ENCODE data around the gene CRISP3.
"Not testable (repeated sequence)": the region's sequence is repeated elsewhere in the genome, so short reads cannot be mapped to it uniquely, and the experiment has no call there.

CRISP3 gene, protein sequence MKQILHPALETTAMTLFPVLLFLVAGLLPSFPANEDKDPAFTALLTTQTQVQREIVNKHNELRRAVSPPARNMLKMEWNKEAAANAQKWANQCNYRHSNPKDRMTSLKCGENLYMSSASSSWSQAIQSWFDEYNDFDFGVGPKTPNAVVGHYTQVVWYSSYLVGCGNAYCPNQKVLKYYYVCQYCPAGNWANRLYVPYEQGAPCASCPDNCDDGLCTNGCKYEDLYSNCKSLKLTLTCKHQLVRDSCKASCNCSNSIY

DNA sequence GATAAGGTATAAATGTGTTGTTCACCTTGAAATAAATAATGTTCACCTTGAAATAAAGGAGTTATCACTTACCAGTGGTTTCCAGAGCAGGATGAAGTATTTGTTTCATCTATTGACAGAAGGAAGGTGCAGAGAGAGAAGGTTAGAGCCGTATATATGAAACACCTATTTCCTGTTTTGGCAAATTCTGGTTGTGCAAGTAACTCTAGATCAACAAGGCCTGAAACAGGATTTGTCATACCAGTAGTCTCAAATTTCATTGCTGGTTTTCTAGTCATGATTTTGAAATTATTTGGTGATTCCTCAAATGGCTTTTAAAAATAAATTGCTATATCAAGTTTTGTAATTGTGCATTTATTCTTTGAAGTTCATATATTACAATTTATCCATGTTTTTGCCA lies at the start of gene CRISP3:
Gene CRISP3, minus strand, starts transcription at position 130 of the 400 bp plus-strand sequence. Its CDS starts 21 bp downstream, at position 109.
- DNase-seq (ENCODE audit: low read depth in 4 of 4, low spot score in 1 of 4) = no peak

DNA sequence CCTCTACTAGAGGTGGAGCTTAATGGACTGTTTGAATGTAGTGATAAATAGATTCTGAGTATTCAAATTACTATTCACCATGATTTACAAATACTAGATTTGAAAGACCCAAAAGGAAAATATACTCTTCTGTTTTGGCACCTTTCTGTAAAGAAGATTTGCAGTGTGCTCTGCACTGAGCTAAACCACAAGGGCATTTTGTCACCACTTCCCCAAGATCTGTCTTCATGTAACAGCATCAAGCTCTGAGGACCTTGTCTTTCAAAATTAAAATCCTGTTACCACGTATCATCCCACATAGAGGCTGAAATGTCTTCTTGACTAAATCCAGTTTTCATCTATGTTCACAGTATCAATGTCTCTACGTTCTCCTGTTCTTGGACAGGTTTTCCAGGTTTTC lies 46.2 kb upstream of the CRISP3 start:
- no peak for DNase-seq (ENCODE audit: low read depth in 4 of 4, low spot score in 1 of 4)

DNA sequence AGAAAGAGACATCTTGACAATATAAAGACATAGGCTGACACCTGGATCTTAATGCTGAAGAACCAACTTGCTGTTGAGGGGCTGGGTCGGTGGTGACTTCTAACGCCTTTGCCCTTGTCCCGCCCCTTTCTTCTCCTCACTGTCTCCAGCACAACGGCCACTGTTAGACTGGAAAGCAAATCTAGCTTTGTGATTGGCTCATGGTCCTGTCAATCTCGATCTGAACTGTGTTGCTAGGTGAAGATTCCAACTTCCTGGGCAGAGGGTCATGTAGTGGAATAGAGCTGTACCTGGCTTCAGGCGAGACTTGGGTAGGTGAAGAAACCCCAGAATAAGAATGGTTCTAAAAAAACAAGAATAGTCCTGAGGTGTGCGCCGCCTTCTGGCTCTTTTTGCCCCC lies 43.0 kb upstream of the CRISP3 start, which contains the start of gene PGK2:
Gene PGK2, minus strand, starts transcription at position 110 of the 400 bp plus-strand sequence. Its CDS starts 98 bp downstream, at position 12.
- no peak for DNase-seq (ENCODE audit: low read depth in 4 of 4, low spot score in 1 of 4)

DNA sequence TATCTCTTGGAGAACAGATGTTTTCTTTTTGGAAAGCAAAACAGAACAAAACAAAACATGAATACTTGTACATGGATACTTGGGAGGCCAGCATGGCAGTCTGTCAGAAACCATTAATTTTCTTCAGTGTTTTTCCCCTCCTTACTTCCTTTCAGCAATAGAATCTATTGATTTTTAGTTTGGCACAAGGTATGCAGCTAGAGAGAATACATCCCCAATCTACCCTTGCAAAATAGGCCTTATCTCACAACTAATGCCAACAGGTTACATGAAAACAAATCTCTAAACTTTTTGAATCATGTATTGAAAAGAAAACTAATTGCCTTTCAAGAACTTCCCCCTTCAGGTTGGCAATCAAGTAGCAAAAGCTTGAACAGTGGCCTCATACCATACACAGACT lies 40.1 kb upstream of the CRISP3 start:
- no peak for DNase-seq (ENCODE audit: low read depth in 4 of 4, low spot score in 1 of 4)

DNA sequence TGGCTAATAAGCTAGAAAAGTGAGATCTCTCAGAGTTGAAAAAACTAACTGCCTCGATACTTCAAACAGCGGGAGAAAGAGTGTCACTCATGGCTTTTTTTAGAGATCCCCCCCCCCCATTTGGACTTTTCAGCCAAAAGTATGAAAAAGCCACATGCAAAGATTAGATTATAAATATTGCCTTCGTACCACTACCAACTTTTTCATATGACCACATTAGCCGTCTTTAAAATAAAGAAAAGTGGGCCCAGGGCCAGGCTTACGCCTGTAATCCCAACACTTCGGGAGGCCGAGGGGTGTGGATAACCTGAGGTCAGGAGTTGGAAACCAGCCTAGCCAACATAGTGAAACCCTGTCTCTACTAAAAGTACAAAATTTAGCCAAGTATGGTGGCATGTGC lies 38.5 kb upstream of the CRISP3 start:
- DNase-seq (ENCODE audit: low read depth in 4 of 4, low spot score in 1 of 4) = no peak

DNA sequence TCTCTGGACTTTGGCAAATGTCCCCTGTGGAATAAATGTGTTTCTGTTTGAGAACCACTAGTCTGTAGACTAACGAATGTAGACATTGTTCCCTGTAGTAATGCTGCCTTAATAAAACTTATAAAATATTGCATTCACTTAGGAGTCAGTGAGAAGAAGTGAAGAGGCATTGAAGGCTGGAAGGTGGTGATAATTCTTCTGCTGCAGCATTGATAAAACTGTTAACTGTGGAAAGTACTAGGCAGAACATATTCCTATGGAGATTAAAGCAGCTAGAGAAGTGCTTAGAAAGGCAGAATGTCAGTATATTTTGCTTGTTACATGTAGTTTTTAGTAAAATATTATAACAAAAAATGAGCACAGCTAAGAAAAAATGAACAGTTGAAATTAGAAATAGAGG lies 38.1 kb upstream of the CRISP3 start:
- no peak for DNase-seq (ENCODE audit: low read depth in 4 of 4, low spot score in 1 of 4)

DNA sequence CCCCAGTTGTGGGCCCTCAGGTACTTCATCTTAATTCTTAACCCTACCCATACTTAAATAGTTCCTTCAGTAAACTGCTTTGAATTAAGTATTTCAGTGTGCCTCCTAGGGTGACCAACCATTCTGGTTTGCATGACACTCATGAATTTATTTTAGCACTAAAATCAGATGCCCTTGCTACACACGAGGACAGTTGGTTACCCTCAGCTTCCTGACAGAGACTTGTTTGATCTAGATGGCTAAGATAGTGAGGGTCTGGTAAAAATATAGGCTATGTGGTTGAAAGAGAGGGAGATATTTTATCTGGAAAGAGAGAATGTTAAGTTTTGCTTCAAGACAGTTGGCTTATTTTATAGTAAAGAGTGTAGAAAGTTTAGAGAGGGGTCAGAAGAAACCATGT lies 32.3 kb upstream of the CRISP3 start:
- DNase-seq (ENCODE audit: low read depth in 4 of 4, low spot score in 1 of 4) = no peak

DNA sequence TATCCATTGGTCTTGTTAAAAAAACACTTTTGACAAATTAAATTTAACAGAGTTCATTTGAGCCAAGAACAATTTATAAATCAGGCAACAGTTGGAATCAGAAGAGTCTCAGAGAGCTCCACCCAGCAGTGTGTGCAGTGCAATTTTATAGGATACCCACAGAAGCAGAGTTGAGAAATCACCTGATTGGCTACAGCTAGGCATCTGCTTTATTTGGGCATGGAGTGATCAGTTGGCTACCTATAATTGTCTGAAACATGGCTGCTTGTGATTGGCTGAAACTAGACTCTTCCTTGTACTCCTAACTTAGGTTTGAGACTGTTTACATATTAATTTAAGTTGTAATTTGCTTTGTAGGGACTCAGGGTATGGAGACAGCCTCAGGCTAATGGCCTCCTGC lies 30.9 kb upstream of the CRISP3 start:
- no peak for DNase-seq (ENCODE audit: low read depth in 4 of 4, low spot score in 1 of 4)

DNA sequence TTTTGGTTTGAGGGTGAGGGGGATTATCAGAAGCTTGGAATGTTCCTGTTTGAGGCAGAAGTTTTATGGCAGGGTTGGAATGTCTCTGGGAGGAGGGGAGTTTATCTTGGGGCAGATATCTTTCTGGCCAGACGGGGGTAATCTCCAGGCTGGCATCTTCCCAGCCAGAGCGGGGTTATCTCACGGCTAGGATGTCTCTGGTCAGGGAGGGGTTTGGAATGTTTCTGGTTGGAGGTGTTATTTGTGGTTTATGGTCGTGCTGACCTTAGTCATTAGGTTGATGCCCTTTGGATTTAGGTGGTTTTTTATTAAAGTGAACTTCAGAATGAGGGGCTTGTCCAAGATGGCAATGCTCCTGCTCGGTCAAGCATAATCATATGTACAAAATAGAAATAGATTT lies 28.1 kb upstream of the CRISP3 start:
- DNase-seq (ENCODE audit: low read depth in 4 of 4, low spot score in 1 of 4) = no peak

DNA sequence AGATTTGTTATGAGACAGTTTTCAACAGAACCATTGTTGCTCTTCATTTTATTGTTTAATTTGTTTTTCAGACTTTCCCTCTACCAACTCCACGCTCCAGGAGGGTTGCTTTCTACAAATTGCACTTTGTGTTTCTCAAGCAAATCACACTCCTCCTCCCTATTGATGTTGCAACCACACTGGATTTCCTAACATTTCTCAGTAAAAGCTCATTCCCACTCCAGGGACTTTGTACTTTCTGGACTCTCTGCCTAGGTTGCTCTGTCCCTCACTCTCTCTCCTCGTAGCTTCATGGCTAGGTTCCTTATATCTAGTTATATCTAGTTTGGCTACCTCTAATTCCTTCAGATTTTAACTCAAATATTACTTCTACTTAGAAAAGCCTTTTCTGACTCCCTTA lies 22.6 kb upstream of the CRISP3 start:
- DNase-seq (ENCODE audit: low read depth in 4 of 4, low spot score in 1 of 4) = no peak

DNA sequence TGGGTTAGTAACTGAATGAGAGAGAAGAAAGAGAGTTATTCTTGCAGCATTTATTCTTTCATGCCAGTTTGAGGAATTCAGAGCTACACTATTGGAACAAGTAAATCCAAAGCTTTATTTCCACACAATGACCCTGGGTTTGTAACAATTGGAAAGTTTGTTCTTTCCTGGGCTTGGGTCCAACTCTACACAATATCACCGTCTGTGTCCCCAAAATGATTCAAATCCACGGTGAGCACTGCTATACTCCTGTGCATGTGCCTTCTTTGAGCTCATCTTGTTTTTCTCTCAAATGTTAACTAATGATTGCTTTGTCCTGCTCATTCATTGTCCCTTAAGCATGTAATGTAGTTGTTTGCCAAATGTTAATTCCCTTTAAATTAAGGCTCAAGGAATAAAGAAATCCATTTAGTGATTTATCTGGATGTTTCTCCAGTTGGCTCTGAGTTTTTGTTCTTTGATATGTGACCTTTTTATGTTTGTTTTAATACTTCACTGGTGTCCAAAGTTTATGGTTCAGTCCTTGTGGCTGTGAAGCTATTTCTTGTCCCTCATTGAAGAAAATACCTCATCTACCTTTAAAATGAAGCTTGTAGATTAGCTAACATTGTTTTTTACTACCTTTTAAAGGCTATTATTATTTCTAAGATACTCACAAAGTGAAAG lies 20.5 kb upstream of the CRISP3 start:
- no peak for DNase-seq (ENCODE audit: low read depth in 4 of 4, low spot score in 1 of 4)

DNA sequence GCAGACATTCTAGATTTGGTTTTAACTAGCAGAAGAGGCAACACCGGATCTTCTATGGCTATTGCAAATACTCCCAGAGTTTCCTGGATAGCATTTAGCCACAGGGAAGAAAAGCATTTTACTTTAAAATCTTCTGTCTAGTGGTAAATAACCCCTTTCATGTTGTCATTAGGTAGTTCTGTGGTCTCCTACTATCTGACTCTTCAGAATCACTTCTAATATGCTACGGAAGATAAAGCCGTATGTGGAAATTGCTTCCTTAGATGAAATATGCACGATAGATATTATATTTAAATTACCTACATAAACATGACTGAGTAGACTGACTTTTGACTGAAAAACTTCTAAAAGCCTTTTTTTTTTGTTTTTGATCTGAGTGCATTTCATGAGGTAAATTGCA lies 759 bp downstream of the CRISP3 start:
- DNase-seq (ENCODE audit: low read depth in 4 of 4, low spot score in 1 of 4) = no peak

DNA sequence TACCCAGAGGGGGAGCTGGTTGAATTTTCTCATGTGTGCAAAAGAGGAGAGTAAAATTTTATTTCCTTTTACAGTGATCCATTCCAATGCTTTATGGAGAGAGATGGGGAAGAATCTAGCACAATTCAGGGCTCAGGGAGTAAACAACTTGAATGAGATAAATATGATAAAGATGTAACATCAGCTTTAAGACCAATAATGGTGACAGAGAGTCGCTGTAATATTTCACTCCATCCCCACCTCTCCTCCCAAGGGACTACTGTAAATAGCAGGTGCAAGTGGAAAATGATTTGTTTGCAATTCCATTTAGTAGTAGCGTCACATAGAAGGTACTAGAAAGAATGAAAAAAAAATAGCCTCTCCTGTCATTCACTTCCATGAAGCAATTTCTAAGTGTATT lies 4.8 kb downstream of the CRISP3 start:
- DNase-seq (ENCODE audit: low read depth in 4 of 4, low spot score in 1 of 4) = no peak

DNA sequence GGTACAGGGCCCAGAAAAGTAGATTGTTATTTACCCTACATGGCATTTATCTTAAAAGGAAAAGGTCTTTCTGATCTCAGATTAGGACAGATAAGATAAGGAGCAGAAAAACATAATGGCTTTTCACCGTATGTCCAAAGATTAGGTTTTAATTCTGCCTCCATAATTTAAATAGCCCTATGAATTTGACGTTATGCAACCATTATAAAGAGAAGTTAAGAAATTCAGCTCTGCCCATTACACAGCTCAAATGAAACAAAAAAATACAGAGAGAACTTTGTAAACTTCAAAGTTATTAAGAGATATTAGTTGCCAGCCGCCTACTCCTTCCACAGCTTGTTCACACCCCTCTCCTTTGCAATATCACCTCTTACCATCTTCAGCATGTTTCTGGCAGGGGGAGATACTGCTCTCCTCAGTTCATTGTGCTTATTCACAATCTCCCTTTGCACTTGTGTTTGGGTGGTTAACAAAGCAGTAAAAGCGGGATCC lies 8.1 kb downstream of the CRISP3 start:
- no peak for DNase-seq (ENCODE audit: low read depth in 4 of 4, low spot score in 1 of 4)

DNA sequence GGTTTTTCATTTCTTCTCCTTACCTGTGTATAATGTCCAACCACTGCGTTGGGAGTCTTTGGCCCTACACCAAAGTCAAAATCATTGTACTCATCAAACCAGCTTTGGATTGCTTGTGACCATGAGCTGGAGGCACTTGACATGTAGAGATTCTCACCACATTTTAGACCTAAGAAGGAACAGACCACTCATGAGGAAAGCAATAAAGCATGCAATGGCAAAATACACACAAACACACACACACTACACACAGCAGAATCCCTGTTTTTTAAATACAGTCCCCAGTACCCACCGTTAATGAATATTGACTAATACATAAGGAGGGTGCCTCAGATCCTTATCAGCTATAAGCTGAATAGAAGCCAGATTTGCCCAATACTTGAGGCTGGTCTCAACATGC lies 10.5 kb downstream of the CRISP3 start:
- no peak for DNase-seq (ENCODE audit: low read depth in 4 of 4, low spot score in 1 of 4)

DNA sequence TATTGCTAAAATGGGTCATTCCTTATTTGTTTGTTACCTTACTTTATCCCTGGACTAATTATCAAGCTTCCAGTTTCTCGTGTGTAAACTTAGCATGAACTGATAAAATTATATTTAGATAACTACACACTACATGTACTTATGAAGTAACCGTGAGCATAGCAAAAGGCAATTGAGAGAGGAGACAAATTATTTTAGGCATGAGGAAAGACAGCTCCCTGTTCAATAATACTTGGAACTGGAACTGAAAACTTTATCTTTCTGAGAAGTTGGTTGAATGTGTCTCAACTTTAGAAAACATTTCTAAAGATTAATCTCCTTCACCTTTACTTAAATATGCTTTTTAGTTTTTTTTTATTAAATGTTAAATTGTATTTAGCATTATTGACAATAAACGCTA lies 11.4 kb downstream of the CRISP3 start:
- DNase-seq (ENCODE audit: low read depth in 4 of 4, low spot score in 1 of 4) = no peak

DNA sequence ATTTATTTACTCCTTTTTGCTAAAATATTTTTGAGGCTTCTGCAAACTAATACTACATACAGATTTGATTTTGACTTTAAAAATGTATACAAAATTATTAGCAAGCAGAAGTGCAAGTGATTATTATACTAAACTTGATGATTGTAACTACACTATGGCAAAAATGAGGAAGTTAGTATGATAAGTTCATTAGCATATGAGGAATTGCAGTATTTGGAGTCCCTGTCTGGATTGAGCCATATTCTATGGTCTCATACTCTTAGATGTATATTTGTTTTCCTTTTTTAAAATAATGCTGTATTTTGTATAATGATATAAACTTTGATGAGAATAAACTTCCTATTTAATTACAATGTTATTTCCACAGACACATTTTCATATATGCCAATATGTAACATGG lies 13.9 kb downstream of the CRISP3 start:
- DNase-seq (ENCODE audit: low read depth in 4 of 4, low spot score in 1 of 4) = no peak

DNA sequence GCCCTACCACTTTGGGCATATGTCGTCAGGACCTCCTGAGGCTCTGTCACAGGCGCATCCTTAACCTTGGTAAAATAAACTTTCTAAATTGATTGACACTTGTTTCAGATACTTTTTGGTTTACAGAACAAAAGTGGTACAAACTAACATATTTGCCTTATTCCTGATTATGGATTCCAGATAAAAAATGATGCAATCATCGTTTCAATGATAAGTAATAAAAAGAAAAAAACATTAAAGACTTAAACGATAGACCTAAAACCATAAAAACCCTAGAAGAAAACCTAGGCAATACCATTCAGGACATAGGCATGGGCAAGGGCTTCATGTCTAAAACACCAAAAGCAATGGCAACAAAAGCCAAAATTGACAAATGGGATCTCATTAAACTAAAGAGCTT lies 20.3 kb downstream of the CRISP3 start:
- DNase-seq (ENCODE audit: low read depth in 4 of 4, low spot score in 1 of 4) = not testable (repeated sequence)

DNA sequence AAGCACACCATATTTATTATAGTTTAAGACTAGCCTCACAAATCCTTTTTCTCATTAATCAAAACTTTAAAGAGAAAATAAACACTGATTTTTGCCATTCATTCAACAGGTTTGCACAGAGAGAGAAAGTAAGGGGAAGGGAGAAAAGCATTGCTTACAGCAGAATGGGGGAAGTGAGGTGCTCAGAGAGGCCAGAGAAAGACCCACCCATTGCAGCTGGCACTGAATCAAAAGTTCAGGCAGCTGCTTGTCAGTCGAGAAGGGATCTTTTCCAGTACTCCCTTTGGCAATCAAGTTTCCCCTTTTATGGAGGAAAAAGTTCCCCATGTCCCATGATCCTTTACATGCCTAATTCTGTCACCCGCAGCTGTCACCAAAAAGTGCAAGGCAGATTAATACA lies 22.9 kb downstream of the CRISP3 start:
- DNase-seq (ENCODE audit: low read depth in 4 of 4, low spot score in 1 of 4) = no peak

DNA sequence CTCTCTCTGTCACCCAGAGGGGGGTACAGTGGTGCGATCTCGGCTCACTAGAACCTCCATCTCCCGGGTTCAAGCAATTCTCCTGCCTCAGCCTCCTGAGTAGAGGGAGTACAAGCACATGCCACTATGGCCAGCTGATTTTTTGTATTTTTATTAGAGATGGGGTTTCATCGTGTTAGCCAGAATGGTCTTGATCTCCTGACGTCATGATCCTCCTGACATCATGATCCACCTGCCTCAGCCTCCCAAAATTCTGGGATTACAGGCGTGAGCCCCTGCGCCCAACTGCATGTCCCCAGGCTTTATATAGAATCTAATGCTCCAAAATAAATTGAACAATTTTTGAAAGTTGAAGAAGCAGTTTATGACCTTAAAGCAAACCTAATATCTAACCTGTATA lies 23.8 kb downstream of the CRISP3 start:
- DNase-seq (ENCODE audit: low read depth in 4 of 4, low spot score in 1 of 4) = no peak

DNA sequence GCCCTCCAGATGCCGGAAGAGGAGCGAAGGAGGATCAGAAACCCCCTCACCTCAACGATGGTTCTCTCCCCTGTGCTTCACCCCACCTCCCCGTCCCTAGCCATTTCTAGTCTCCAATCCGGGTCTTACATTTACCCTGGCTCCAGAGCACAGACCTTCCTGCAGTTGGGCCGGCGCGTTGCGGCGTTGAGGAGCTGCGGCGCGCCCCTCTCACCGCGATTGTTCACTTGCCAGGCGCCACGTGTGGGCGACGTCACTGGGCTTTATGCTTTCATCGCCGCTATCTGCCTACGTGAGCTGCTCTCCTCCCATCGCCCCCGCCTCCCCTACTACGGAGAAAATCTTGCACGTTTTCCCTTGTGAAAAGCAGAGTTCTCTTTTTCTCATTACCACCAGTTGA lies 30.8 kb downstream of the CRISP3 start, which contains the start of gene CRISP2:
Gene CRISP2, minus strand, starts transcription at position 198 of the 400 bp plus-strand sequence. CDS start 4,347 bp downstream, outside the sequence.
- DNase-seq (ENCODE audit: low read depth in 4 of 4, low spot score in 1 of 4) = no peak

DNA sequence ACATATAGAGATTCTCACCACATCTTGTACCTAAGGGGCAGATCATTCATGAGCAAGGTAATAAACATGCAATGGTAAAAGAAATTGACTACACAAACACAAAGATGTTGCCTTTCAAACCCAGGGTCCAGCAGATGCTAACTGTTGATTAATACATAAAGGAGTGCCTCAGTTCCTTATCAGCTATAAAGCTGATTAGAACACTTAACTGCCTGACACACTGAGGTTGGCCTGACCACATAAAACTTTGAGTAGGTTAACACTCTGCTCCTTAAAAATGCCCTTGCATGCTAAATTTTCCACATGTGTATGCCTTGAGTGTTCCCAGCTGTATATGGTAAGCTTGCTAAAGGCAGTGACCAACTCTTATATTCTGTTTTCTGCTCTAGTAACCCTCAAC lies 45.7 kb downstream of the CRISP3 start:
- DNase-seq (ENCODE audit: low read depth in 4 of 4, low spot score in 1 of 4) = no peak

DNA sequence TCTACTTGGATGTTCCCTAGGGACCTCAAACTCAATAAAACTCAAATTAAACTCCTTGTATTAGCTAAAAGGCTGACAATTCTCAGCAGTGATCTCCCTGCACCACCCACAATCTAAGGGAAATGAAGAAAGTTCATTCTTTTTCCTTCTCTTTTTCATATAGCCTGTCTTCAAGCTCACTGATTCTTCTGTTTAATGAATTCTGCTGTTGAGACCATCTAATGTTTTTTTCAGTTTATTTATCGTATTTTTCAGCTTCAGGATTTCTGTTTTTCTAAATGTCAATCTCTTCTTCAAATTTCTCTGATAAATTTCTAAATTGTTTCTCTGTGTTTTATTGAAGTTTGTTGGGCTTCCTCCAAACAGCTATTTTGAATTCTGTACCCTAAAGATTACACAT lies 50.7 kb downstream of the CRISP3 start:
- no peak for DNase-seq (ENCODE audit: low read depth in 4 of 4, low spot score in 1 of 4)

Data from stimulated activated CD4-positive, alpha-beta T cell treated with anti-CD3 and anti-CD28 coated beads, Interleukin-1b, Interleukin-23, amount 100 ng/mL, for 24 hours (primary cell).